ENCODE data around the gene PVALEF.

GRCh38 chr17:81228420-81228819 is 63.1 kb downstream of the PVALEF start:
- TF ChIP-seq CTCF (IDR thresholded peaks at IDR 0.05) (no peak), ZFX (IDR thresholded peaks at IDR 0.05; ENCODE audit: borderline replicate concordance) (no peak)
